Liver (tissue), 3 donors: ENCODE results near the gene ATXN7L1.

ENCODE experiments used
- GABPA ChIP-seq, 2 donors: IDR thresholded peaks in 1 of 2; conservative IDR thresholded peaks in 1 of 2; 2 replicates each; pipeline ENCODE4 v1.6.1; 2016; ENCODE audit warnings: antibody characterized with exemption in 2 of 2, mild to moderate bottlenecking in 1 of 2, moderate library complexity in 1 of 2
- RAD21 ChIP-seq, 2 donors: IDR thresholded peaks; 2 replicates each; pipeline ENCODE4 v1.6.1; 2016; ENCODE audit warnings: antibody characterized with exemption in 2 of 2, mild to moderate bottlenecking in 2 of 2
- TAF1 ChIP-seq: conservative IDR thresholded peaks from 2 replicates; pipeline ENCODE4 v1.6.1; 2016; ENCODE audit warnings: antibody characterized with exemption, mild to moderate bottlenecking
- ZBTB33 ChIP-seq: IDR thresholded peaks from 2 replicates; pipeline ENCODE4 v1.6.1; 2016; ENCODE audit warnings: antibody characterized with exemption
- TF ChIP-seq, protein P1 (sequence below): fragments of 150-350 bp; IDR thresholded peaks from 2 replicates; pipeline ENCODE4 v1.5.1; 2017; ENCODE audit warnings: improper control_type of control experiment, low read depth, low read length; ENCODE audit not compliant: missing input control
- TF ChIP-seq, protein P2 (sequence below): IDR thresholded peaks from 2 replicates; pipeline ENCODE4 v1.6.1; 2016; ENCODE audit warnings: antibody characterized with exemption, mild to moderate bottlenecking
- donor health status: healthy.
- donor health status: healthy.

- TF ChIP-seq TAF1 (no peak), GABPA (IDR thresholded peaks at IDR 0.05 in 1 of 2, conservative IDR thresholded peaks at IDR 0.05 in 1 of 2) (no peak), ZBTB33 (no peak), RAD21 (IDR thresholded peaks at IDR 0.05) (no peak)
- TF ChIP-seq, protein P1, sequence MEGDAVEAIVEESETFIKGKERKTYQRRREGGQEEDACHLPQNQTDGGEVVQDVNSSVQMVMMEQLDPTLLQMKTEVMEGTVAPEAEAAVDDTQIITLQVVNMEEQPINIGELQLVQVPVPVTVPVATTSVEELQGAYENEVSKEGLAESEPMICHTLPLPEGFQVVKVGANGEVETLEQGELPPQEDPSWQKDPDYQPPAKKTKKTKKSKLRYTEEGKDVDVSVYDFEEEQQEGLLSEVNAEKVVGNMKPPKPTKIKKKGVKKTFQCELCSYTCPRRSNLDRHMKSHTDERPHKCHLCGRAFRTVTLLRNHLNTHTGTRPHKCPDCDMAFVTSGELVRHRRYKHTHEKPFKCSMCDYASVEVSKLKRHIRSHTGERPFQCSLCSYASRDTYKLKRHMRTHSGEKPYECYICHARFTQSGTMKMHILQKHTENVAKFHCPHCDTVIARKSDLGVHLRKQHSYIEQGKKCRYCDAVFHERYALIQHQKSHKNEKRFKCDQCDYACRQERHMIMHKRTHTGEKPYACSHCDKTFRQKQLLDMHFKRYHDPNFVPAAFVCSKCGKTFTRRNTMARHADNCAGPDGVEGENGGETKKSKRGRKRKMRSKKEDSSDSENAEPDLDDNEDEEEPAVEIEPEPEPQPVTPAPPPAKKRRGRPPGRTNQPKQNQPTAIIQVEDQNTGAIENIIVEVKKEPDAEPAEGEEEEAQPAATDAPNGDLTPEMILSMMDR = no peak
- TF ChIP-seq, protein P2, sequence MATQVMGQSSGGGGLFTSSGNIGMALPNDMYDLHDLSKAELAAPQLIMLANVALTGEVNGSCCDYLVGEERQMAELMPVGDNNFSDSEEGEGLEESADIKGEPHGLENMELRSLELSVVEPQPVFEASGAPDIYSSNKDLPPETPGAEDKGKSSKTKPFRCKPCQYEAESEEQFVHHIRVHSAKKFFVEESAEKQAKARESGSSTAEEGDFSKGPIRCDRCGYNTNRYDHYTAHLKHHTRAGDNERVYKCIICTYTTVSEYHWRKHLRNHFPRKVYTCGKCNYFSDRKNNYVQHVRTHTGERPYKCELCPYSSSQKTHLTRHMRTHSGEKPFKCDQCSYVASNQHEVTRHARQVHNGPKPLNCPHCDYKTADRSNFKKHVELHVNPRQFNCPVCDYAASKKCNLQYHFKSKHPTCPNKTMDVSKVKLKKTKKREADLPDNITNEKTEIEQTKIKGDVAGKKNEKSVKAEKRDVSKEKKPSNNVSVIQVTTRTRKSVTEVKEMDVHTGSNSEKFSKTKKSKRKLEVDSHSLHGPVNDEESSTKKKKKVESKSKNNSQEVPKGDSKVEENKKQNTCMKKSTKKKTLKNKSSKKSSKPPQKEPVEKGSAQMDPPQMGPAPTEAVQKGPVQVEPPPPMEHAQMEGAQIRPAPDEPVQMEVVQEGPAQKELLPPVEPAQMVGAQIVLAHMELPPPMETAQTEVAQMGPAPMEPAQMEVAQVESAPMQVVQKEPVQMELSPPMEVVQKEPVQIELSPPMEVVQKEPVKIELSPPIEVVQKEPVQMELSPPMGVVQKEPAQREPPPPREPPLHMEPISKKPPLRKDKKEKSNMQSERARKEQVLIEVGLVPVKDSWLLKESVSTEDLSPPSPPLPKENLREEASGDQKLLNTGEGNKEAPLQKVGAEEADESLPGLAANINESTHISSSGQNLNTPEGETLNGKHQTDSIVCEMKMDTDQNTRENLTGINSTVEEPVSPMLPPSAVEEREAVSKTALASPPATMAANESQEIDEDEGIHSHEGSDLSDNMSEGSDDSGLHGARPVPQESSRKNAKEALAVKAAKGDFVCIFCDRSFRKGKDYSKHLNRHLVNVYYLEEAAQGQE = no peak
These were observed 97.4 kb downstream of the ATXN7L1 start for GRCh38 chr7:105778956-105779355.
